GM12874 (cell line): ENCODE measurements around the gene VPS18.

ENCODE experiments used
- CTCF ChIP-seq: IDR thresholded peaks from 2 replicates; pipeline ENCODE4 v1.5.1; 2011; ENCODE audit warnings: low read depth, mild to moderate bottlenecking, control low read depth, low read length, moderate library complexity; ENCODE audit not compliant: insufficient read depth

Gene VPS18

GRCh38 chr15:40927873-40928806 lies 33.9 kb downstream of the VPS18 start:
- no peak for TF ChIP-seq CTCF

GRCh38 chr15:40928821-40929659 lies 34.8 kb downstream of the VPS18 start, which contains the start of gene DLL4:
Gene DLL4 (plus strand): TSS chr15:40929340. CDS start chr15:40929669, 329 bp downstream.
- 0 out of 2 replicates have a peak, but pooled peaks have one; percentile 11 for TF ChIP-seq CTCF

- TF ChIP-seq CTCF = no peak
These were observed 35.6 kb downstream of the VPS18 start for GRCh38 chr15:40929660-40930429.

- TF ChIP-seq CTCF = peak; percentile 84
These were observed 36.4 kb downstream of the VPS18 start for GRCh38 chr15:40930430-40931299.

- TF ChIP-seq CTCF = no peak
These were observed 37.3 kb downstream of the VPS18 start for GRCh38 chr15:40931300-40932142.

GRCh38 chr15:40932156-40932555 lies 37.9 kb downstream of the VPS18 start:
- no peak for TF ChIP-seq CTCF
